Measurements from ENCODE around the gene MBTPS2.

Gene MBTPS2

GRCh38 chrX:21806691-21807090, 32.7 kb upstream of the MBTPS2 start:
- H4K20me1 ChIP-seq (ENCODE audit: control insufficient read depth, insufficient read depth, low read depth, low read length) = no peaks in the 10 kb centered on the region
- no peaks in the 10 kb centered on the region for H3K4me1 ChIP-seq (ENCODE audit: control insufficient read depth, low read length)
- no peaks in the 10 kb centered on the region for H3K27me3 ChIP-seq (ENCODE audit: control insufficient read depth, low read length)
- no peaks in the 10 kb centered on the region for H3K9me2 ChIP-seq (replicated peaks; ENCODE audit: control insufficient read depth, low read length)
- H3K27ac ChIP-seq (ENCODE audit: low read depth, low read length) = no peak overlapping the region
- no peaks in the 10 kb centered on the region for H3F3A ChIP-seq (ENCODE audit: control insufficient read depth, insufficient read depth)
- no peak overlapping the region for H3K4me2 ChIP-seq (ENCODE audit: low read length)
- H3K9me3 ChIP-seq (ENCODE audit: control insufficient read depth, insufficient read depth, low read length) = no peaks in the 10 kb centered on the region
- H3K79me2 ChIP-seq (ENCODE audit: control insufficient read depth, low read length) = no peaks in the 10 kb centered on the region
- H3K4me3 ChIP-seq (ENCODE audit: low read length) = no peak overlapping the region
- no peaks in the 10 kb centered on the region for H3K36me3 ChIP-seq (ENCODE audit: control insufficient read depth, low read length)
- TF ChIP-seq CTCF (IDR thresholded peaks at IDR 0.05; ENCODE audit: low read depth, low read length, poor library complexity, severe bottlenecking) (no peak), EZH2phosphoT487 (IDR thresholded peaks at IDR 0.05; ENCODE audit: borderline replicate concordance, low read length) (no peak)

GRCh38 chrX:21811832-21812231, 27.6 kb upstream of the MBTPS2 start:
- Histone ChIP-seq H3K36me3 (ENCODE audit: control insufficient read depth, low read length) (no peaks in the 10 kb centered on the region), H3F3A (ENCODE audit: control insufficient read depth, insufficient read depth) (no peaks in the 10 kb centered on the region), H3K4me3 (ENCODE audit: low read length) (no peak overlapping the region), H3K4me2 (ENCODE audit: low read length) (no peak overlapping the region), H3K27me3 (ENCODE audit: control insufficient read depth, low read length) (no peaks in the 10 kb centered on the region), H3K4me1 (ENCODE audit: control insufficient read depth, low read length) (no peaks in the 10 kb centered on the region), H3K79me2 (ENCODE audit: control insufficient read depth, low read length) (no peaks in the 10 kb centered on the region), H3K27ac (ENCODE audit: low read depth, low read length) (no peak overlapping the region), H4K20me1 (ENCODE audit: control insufficient read depth, insufficient read depth, low read depth, low read length) (no peaks in the 10 kb centered on the region), H3K9me3 (ENCODE audit: control insufficient read depth, insufficient read depth, low read length) (no peaks in the 10 kb centered on the region), H3K9me2 (replicated peaks; ENCODE audit: control insufficient read depth, low read length) (no peaks in the 10 kb centered on the region)
- no peak for TF ChIP-seq CTCF (IDR thresholded peaks at IDR 0.05; ENCODE audit: low read depth, low read length, poor library complexity, severe bottlenecking)
- no peak for TF ChIP-seq EZH2phosphoT487 (IDR thresholded peaks at IDR 0.05; ENCODE audit: borderline replicate concordance, low read length)

GRCh38 chrX:21812628-21813027, 26.8 kb upstream of the MBTPS2 start:
- no peaks in the 10 kb centered on the region for H3K4me1 ChIP-seq (ENCODE audit: control insufficient read depth, low read length)
- H3K9me2 ChIP-seq (replicated peaks; ENCODE audit: control insufficient read depth, low read length) = no peaks in the 10 kb centered on the region
- no peaks in the 10 kb centered on the region for H4K20me1 ChIP-seq (ENCODE audit: control insufficient read depth, insufficient read depth, low read depth, low read length)
- TF ChIP-seq CTCF (IDR thresholded peaks at IDR 0.05; ENCODE audit: low read depth, low read length, poor library complexity, severe bottlenecking) = no peak
- no peak for TF ChIP-seq EZH2phosphoT487 (IDR thresholded peaks at IDR 0.05; ENCODE audit: borderline replicate concordance, low read length)
- H3K27me3 ChIP-seq (ENCODE audit: control insufficient read depth, low read length) = no peaks in the 10 kb centered on the region
- H3K79me2 ChIP-seq (ENCODE audit: control insufficient read depth, low read length) = no peaks in the 10 kb centered on the region
- H3K4me3 ChIP-seq (ENCODE audit: low read length) = no peak overlapping the region
- H3K4me2 ChIP-seq (ENCODE audit: low read length) = no peak overlapping the region
- H3F3A ChIP-seq (ENCODE audit: control insufficient read depth, insufficient read depth) = no peaks in the 10 kb centered on the region
- H3K36me3 ChIP-seq (ENCODE audit: control insufficient read depth, low read length) = no peaks in the 10 kb centered on the region
- H3K27ac ChIP-seq (ENCODE audit: low read depth, low read length) = no peak overlapping the region
- no peaks in the 10 kb centered on the region for H3K9me3 ChIP-seq (ENCODE audit: control insufficient read depth, insufficient read depth, low read length)

All from DOHH2 (cell line).